ENCODE results near the gene NGEF.

NGEF gene

GRCh38 chr2:232920055-232920454 lies 93.0 kb downstream of the NGEF start:
- H3K27me3 ChIP-seq (ENCODE audit: insufficient read depth, poor library complexity, severe bottlenecking): no peaks in the 10 kb centered on the region
- no peak overlapping the region for H3K4me3 ChIP-seq (replicated peaks; ENCODE audit: insufficient read depth, low read length)
- DNase-seq (ENCODE audit: low read depth in 1 of 2, low spot score in 1 of 2): no peak
- TF ChIP-seq CTCF (IDR thresholded peaks at IDR 0.05; ENCODE audit: insufficient read depth, low read length) (no peak), SPI1 (IDR thresholded peaks at IDR 0.05; ENCODE audit: borderline replicate concordance, low read depth) (no peak)
- H3K27ac ChIP-seq (replicated peaks): no peak overlapping the region

- DNase-seq (ENCODE audit: low read depth in 1 of 2, low spot score in 1 of 2): no peak
- no peak overlapping the region for H3K4me3 ChIP-seq (replicated peaks; ENCODE audit: insufficient read depth, low read length)
- TF ChIP-seq CTCF (IDR thresholded peaks at IDR 0.05; ENCODE audit: insufficient read depth, low read length) (no peak), POLR2AphosphoS5 (IDR thresholded peaks at IDR 0.05; ENCODE audit: low read depth) (no peak), SPI1 (IDR thresholded peaks at IDR 0.05; ENCODE audit: borderline replicate concordance, low read depth) (no peak), GABPA (IDR thresholded peaks at IDR 0.05; ENCODE audit: low read depth) (no peak), REST (IDR thresholded peaks at IDR 0.05; ENCODE audit: insufficient replicate concordance, low read depth) (no peak)
- H3K27ac ChIP-seq (replicated peaks): no peak overlapping the region
- H3K27me3 ChIP-seq (ENCODE audit: insufficient read depth, poor library complexity, severe bottlenecking): no peaks in the 10 kb centered on the region
These were observed 93.9 kb downstream of the NGEF start for GRCh38 chr2:232919141-232919540.

- Histone ChIP-seq H3K4me3 (replicated peaks; ENCODE audit: insufficient read depth, low read length) (no peak overlapping the region), H3K27me3 (ENCODE audit: insufficient read depth, poor library complexity, severe bottlenecking) (no peaks in the 10 kb centered on the region), H3K27ac (replicated peaks) (no peak overlapping the region)
- TF ChIP-seq REST (IDR thresholded peaks at IDR 0.05; ENCODE audit: insufficient replicate concordance, low read depth): no peak
- no peak for TF ChIP-seq SPI1 (IDR thresholded peaks at IDR 0.05; ENCODE audit: borderline replicate concordance, low read depth)
- no peak for TF ChIP-seq CTCF (IDR thresholded peaks at IDR 0.05; ENCODE audit: insufficient read depth, low read length)
- no peak for TF ChIP-seq GABPA (IDR thresholded peaks at IDR 0.05; ENCODE audit: low read depth)
- no peak for TF ChIP-seq POLR2AphosphoS5 (IDR thresholded peaks at IDR 0.05; ENCODE audit: low read depth)
- no peak for DNase-seq (ENCODE audit: low read depth in 1 of 2, low spot score in 1 of 2)
These were observed 99.2 kb downstream of the NGEF start for GRCh38 chr2:232913903-232914302.

GRCh38 chr2:232911712-232912277 lies 101.3 kb downstream of the NGEF start:
- Histone ChIP-seq H3K4me3 (replicated peaks; ENCODE audit: insufficient read depth, low read length) (no peak overlapping the region), H3K27ac (replicated peaks) (no peak overlapping the region), H3K27me3 (ENCODE audit: insufficient read depth, poor library complexity, severe bottlenecking) (no peaks in the 10 kb centered on the region)
- TF ChIP-seq SPI1 (IDR thresholded peaks at IDR 0.05; ENCODE audit: borderline replicate concordance, low read depth) (no peak), REST (IDR thresholded peaks at IDR 0.05; ENCODE audit: insufficient replicate concordance, low read depth) (no peak), GABPA (IDR thresholded peaks at IDR 0.05; ENCODE audit: low read depth) (no peak), CTCF (IDR thresholded peaks at IDR 0.05; ENCODE audit: insufficient read depth, low read length) (no peak), POLR2AphosphoS5 (IDR thresholded peaks at IDR 0.05; ENCODE audit: low read depth) (no peak)
- no peak for DNase-seq (ENCODE audit: low read depth in 1 of 2, low spot score in 1 of 2)
